Measurements from ENCODE around the gene C1QTNF2. TPM values are rescaled to one million over a fixed set of nuclear protein-coding genes. Genes with fewer than 3 reads are reported as not detected.
A peak's percentile ranks its signal among the peaks of the same experiment; 100 is the strongest.

C1QTNF2 gene
- total and polyA plus RNA-seq, 12 donors, result 0.40 to 1.6 (median 1.1) TPM

GRCh38 chr5:160363211-160363610 lies 7.2 kb downstream of the C1QTNF2 start:
- peak overlapping the region in 9 of 10 donors; percentile 31 to 83 (median 52) for H3K27ac ChIP-seq
- TF ChIP-seq, protein P1, sequence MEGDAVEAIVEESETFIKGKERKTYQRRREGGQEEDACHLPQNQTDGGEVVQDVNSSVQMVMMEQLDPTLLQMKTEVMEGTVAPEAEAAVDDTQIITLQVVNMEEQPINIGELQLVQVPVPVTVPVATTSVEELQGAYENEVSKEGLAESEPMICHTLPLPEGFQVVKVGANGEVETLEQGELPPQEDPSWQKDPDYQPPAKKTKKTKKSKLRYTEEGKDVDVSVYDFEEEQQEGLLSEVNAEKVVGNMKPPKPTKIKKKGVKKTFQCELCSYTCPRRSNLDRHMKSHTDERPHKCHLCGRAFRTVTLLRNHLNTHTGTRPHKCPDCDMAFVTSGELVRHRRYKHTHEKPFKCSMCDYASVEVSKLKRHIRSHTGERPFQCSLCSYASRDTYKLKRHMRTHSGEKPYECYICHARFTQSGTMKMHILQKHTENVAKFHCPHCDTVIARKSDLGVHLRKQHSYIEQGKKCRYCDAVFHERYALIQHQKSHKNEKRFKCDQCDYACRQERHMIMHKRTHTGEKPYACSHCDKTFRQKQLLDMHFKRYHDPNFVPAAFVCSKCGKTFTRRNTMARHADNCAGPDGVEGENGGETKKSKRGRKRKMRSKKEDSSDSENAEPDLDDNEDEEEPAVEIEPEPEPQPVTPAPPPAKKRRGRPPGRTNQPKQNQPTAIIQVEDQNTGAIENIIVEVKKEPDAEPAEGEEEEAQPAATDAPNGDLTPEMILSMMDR (IDR thresholded peaks at IDR 0.05), result no peak
- H3K4me1 ChIP-seq, result peaks cover 6 to 58% (median 34%) of the 10 kb centered on the region in 9 donors
- H3K4me3 ChIP-seq, result no peak overlapping the region
- intact Hi-C loops (cut with DNase I), result no loop called here
- DNase-seq, result no peak
- peak in 5 of 8 donors; percentile 22 to 51 (median 32) for ATAC-seq
- H3K9me3 ChIP-seq, result no peaks in the 10 kb centered on the region
- H3K36me3 ChIP-seq, result no peaks in the 10 kb centered on the region
- no peaks in the 10 kb centered on the region for H3K27me3 ChIP-seq
- 28 to 31% methylated on average over 3 of the region's 3 CpGs for WGBS, 2 donors

GRCh38 chr5:160361624-160362228 lies 8.7 kb downstream of the C1QTNF2 start:
- H3K27me3 ChIP-seq, result no peaks in the 10 kb centered on the region
- no peak overlapping the region for H3K27ac ChIP-seq
- no peak overlapping the region for H3K4me3 ChIP-seq
- ATAC-seq, result no peak
- WGBS, 2 donors, result 86 to 89% methylated on average over 9 of the region's 9 CpGs
- no peak for DNase-seq
- H3K9me3 ChIP-seq, result no peaks in the 10 kb centered on the region
- intact Hi-C loops (cut with DNase I), result no loop called here
- H3K4me1 ChIP-seq, result peaks cover 15 to 73% (median 42%) of the 10 kb centered on the region in 9 donors
- H3K36me3 ChIP-seq, result no peaks in the 10 kb centered on the region
- TF ChIP-seq, protein P1 (IDR thresholded peaks at IDR 0.05), result no peak

DNA sequence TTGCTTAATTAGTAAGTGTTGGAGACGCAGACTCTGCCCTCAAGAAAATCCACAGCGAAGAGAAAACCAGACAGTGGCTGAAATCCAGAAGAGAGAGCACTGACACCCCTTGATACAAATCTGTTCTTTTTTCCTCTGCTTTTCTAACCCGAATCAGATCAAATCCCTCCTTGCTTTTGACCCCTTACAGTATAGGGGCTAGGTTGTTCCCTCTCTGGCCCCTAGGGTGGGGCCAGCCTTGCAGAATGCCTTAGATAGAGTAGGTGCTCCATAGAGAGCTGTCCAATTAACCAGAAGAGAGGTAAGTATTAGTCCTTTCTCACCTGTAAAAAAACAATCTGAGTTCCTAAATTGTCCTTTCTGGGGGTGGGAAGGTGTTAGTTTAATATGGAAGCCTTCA lies 10.1 kb downstream of the C1QTNF2 start:
- Histone ChIP-seq H3K4me1 (peaks cover 17 to 77% (median 47%) of the 10 kb centered on the region in 9 donors), H3K4me3 (no peak overlapping the region), H3K9me3 (no peaks in the 10 kb centered on the region), H3K27me3 (no peaks in the 10 kb centered on the region), H3K27ac (peak overlapping the region in 1 of 10 donors; percentile 30), H3K36me3 (no peaks in the 10 kb centered on the region)
- ATAC-seq, result no peak
- TF ChIP-seq, protein P1 (IDR thresholded peaks at IDR 0.05), result no peak
- DNase-seq, result no peak
- intact Hi-C loops (cut with DNase I), result no loop called here
- WGBS, 2 donors, result 80 to 85% methylated on average over 3 of the region's 3 CpGs

DNA sequence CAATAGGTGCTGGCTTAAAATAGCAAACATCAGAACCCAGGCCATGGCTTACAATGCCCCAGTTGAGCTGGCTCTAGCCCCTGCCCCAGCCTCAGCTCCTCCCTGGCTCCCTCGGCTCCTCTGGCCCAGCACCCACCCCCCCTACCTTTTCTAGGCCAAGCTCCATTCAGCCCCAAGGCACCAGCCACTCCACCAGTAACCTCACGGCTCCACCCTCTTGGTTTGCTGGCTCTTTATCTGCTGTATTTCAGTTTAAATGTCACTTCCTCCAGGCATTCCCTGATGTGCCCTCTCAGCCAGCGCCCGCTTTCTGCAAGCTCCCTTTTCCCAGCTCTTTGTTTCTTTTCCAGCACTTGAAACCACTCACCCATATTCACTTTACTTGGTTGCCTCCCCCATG lies 10.6 kb downstream of the C1QTNF2 start:
- ATAC-seq, result no peak
- H3K4me1 ChIP-seq, result peaks cover 17 to 77% (median 47%) of the 10 kb centered on the region in 9 donors
- no peaks in the 10 kb centered on the region for H3K9me3 ChIP-seq
- H3K36me3 ChIP-seq, result no peaks in the 10 kb centered on the region
- H3K27me3 ChIP-seq, result no peaks in the 10 kb centered on the region
- WGBS, 2 donors, result 76 to 79% methylated on average over 4 of the region's 4 CpGs
- TF ChIP-seq, protein P1 (IDR thresholded peaks at IDR 0.05), result no peak
- H3K4me3 ChIP-seq, result no peak overlapping the region
- intact Hi-C loops (cut with DNase I), result no loop called here
- peak overlapping the region in 2 of 10 donors; percentile 13 to 30 for H3K27ac ChIP-seq
- DNase-seq, result no peak
